GM12873 (cell line): ENCODE data around the gene SSBP2.

Experiments used
- TF ChIP-seq, protein P1 (sequence below): IDR thresholded peaks from 2 replicates; pipeline ENCODE4 v1.5.1; 2012; ENCODE audit warnings: low read depth, mild to moderate bottlenecking, moderate library complexity, low read length, control low read depth; ENCODE audit not compliant: insufficient read depth; ENCODE audit errors: missing control alignments

The SSBP2 gene

DNA sequence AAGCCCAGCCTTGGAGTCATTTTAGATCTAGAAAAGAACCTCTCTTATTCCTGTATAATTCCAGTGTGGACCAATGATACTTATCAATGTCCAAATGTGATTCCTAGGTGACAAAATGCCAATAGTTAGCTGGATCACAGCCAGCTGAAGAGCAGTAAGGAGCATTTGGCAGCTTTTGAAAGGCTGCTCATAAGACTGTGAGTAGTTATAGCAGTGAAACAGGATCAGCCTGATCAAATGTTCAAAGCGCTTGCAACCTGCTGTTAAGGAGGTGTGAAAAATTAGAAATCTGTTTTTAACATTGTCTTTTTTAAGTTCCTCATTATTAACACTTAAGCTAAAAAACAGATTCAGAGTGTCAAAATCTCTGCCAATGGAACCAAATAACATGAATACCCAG lies 85.1 kb downstream of the SSBP2 start:
- TF ChIP-seq, protein P1, sequence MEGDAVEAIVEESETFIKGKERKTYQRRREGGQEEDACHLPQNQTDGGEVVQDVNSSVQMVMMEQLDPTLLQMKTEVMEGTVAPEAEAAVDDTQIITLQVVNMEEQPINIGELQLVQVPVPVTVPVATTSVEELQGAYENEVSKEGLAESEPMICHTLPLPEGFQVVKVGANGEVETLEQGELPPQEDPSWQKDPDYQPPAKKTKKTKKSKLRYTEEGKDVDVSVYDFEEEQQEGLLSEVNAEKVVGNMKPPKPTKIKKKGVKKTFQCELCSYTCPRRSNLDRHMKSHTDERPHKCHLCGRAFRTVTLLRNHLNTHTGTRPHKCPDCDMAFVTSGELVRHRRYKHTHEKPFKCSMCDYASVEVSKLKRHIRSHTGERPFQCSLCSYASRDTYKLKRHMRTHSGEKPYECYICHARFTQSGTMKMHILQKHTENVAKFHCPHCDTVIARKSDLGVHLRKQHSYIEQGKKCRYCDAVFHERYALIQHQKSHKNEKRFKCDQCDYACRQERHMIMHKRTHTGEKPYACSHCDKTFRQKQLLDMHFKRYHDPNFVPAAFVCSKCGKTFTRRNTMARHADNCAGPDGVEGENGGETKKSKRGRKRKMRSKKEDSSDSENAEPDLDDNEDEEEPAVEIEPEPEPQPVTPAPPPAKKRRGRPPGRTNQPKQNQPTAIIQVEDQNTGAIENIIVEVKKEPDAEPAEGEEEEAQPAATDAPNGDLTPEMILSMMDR: no peak

DNA sequence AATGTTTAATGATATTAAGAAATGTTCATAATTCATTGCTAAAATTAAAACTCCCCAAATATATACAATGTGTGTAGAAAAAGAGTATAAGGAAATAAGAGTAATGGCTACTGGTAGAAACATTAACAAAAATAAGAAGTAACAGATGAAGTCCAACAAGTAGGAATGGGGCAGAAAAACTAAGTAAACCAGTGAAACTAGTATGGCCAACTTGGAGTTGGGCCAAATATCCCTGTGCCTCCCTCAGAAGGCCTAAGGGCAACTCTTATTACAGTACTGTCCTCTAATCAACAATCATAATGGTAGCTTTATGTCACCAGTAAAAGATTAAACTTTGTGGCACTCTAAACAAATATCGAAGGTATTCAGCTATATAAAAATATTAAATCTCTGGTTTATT lies 93.5 kb downstream of the SSBP2 start:
- TF ChIP-seq, protein P1: no peak

DNA sequence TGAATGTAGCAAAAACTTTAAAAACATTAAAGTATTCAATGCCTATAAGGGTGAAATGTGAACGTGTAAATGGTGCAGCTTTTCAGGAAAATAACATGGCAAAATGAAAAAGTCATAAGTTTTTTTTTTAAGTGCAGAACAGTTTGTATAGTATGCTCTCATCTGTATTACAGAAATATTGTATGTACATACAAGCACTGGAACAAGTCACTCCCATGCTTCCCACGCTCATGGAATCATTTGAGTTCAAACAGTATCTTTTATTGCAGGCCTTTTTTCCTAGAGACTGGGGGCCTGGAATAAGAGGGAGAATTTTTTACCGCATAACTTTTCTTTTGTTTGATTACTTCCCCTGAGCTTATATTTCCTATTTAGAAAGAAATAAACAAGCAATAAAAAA lies 94.1 kb downstream of the SSBP2 start:
- TF ChIP-seq, protein P1: no peak

DNA sequence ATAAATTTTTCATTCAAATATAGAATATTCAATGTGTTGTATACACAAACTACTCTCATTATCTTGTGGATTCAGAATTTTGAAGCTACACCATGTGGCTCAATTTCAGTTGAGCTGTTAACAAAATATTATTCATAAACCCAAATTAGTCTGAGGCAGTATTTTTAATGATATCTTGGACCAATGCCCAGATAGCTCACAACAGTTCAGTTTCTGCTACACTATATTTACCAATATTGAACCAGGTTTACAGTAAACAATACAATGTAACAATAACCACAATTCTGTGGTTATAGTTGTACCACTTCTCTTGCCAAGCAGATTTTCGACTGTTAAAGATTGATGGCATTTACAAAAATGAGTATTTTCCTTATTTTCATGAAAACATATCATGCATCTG lies 99.9 kb downstream of the SSBP2 start:
- TF ChIP-seq, protein P1: no peak

DNA sequence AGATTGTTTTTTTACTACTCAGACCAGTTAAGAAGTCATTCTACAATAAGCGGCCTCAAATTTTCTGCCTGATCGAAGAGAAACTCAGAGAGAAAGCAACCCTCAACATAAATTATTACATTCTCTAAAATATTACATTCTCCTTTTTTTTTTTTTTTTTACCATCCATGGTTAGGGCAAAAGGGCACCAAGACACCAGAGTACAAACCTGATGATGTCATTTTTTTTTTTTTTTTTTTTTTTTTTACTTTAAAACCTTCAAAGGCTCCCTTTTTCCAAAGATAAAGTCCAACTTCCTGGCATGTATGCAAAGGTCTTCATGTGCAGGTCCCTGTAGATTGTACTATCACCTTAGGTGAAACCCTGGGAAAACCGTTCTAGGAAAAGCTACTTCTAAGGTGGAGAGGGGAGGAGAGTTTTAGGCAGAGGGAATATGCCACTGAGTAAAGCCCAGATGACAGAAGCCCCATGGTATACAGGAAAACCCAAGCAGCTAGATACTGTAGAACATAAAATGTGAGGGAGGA lies 104.4 kb downstream of the SSBP2 start:
- TF ChIP-seq, protein P1: no peak

DNA sequence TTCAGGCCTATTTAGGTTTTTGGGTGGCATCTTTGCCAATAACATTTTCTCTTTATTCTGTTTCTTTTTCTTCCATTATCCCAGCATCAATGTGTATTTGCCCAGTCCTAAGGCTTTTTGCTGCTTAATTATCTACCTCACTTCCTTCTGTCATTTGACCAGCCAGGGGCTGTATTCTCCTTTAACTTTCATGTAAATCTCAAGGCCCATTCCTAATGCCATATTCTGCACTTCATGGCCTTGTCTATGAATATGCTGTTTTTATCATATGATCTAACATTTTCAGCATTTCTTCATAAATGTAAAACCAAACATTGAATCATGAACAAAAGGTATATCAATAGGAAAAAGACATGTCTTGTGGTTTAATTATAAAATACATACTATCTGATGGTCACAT lies 108.7 kb downstream of the SSBP2 start:
- TF ChIP-seq, protein P1: no peak

DNA sequence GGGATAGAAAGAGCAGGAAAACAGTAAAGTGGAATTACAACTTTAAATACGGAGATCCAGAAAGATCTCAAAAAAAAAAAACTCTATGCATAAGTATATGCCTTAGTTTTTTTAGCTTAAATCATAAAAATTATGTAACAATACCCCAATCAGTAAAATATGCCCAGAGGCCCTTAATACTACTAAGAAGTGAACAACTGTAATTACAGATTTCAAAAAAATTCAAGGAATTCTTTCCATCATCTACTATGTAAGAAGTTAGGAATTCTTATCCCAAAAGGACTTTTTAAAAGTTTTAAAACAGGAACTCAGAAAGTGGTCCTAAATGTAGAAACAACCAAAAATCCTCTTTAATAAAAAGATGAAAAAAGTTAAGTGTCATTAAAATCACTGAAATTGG lies 111.3 kb downstream of the SSBP2 start:
- TF ChIP-seq, protein P1: no peak
